GM13977 (cell line): ENCODE measurements around the gene ABLIM2.

Experiments
- DNase-seq: peaks from one replicate; pipeline ENCODE4 v3.0.0; 2012; ENCODE audit warnings: low spot score
- in situ Hi-C: fragments of 300-500 bp; cut with MboI; formaldehyde crosslinking; loops from one replicate; pipeline ENCODE4 v1.12.0; 2022; ENCODE audit warnings: low sequenced_read_pairs, low pct_unique_long_range_greater_than_20kb, mixed read lengths, inconsistent platforms; ENCODE audit not compliant: unreplicated experiment
- TF ChIP-seq, protein P1 (sequence below): IDR thresholded peaks from 2 replicates; pipeline ENCODE4 v1.5.1; 2012; ENCODE audit warnings: mild to moderate bottlenecking, control low read depth; ENCODE audit not compliant: insufficient read depth; ENCODE audit errors: extremely low read depth, missing control alignments

Gene ABLIM2

DNA sequence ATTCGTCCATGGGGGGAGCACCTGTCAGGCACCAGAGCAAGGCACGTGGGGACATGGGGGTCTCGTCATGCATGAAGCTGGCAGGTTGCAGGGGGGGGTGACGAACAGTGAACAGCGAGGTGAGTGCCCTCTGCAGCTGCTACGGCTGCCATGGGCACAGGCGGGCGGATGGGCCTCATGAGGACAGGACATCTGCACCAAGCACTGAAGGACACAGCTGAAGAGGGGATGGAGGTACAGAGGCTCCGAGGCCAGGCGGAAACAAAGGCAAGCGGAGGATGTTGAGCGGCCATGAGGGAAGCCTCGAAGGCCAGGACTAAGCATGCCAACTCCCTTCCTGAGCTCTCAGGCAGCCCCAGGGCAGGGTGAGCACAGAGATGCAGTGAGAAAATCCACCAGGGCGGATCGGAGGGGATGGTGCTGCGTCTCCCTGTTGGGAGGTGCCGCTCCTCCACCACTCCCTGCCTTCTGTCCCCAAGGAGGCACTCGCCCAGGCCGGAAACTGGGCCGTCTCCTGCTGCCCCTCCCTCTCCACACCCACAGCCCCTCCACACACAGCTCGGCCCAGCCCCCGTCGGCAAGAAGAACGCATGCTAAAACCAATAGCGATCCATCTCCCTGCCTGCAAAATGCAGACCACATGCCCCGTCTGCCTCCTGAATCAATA lies 24.6 kb downstream of the ABLIM2 start:
- DNase-seq = no peak
- in situ Hi-C loops = no loop called here
- TF ChIP-seq, protein P1, sequence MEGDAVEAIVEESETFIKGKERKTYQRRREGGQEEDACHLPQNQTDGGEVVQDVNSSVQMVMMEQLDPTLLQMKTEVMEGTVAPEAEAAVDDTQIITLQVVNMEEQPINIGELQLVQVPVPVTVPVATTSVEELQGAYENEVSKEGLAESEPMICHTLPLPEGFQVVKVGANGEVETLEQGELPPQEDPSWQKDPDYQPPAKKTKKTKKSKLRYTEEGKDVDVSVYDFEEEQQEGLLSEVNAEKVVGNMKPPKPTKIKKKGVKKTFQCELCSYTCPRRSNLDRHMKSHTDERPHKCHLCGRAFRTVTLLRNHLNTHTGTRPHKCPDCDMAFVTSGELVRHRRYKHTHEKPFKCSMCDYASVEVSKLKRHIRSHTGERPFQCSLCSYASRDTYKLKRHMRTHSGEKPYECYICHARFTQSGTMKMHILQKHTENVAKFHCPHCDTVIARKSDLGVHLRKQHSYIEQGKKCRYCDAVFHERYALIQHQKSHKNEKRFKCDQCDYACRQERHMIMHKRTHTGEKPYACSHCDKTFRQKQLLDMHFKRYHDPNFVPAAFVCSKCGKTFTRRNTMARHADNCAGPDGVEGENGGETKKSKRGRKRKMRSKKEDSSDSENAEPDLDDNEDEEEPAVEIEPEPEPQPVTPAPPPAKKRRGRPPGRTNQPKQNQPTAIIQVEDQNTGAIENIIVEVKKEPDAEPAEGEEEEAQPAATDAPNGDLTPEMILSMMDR = no peak

DNA sequence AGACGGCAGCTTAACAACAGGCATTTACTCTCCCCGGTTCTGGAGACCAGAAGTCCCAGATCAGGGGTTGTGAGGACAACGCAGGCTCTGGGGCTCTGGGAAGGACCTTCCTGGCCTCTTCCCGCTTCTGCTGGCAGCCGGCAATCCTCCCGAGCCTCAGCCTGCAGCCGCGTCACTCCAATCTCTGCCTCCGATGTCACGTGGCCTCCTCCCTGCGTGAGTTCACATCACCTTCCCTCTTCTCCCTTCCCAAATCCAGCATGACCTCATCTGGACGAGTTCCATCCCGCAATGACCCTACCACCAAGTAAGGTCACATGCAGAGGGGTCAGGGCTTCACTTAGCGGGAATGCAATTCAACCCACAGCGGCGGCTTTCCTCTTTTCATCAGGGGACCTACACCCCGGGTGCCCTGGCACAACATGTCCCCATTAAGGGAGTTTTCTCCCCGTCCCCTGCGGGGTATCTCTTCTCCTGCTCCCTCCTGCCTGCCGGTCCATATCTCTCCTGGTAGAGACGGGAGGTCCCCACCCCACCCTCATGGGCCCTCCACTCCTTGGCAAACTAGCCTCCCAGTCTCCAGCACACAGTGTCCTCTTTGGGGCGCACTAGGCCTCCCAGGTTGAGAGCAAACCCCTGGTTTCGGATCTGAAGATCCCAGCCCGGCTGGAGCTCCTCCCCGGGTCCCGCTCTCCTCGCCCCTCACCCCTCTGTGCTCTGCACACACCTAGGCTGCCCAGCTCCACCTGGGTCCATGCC lies 25.5 kb downstream of the ABLIM2 start:
- in situ Hi-C loops = no loop called here
- DNase-seq = no peak
- TF ChIP-seq, protein P1 = no peak

- in situ Hi-C loops = no loop called here
- TF ChIP-seq, protein P1 = no peak
- no peak for DNase-seq
Measured at GRCh38 chr4:8132400-8132799, 26.2 kb downstream of the ABLIM2 start.

GRCh38 chr4:8131826-8132225 lies 26.8 kb downstream of the ABLIM2 start:
- TF ChIP-seq, protein P1 = no peak
- no peak for DNase-seq
- in situ Hi-C loops = no loop called here

- no peak for DNase-seq
- in situ Hi-C loops = no loop called here
- TF ChIP-seq, protein P1 = no peak
Measured at GRCh38 chr4:8131210-8131609, 27.4 kb downstream of the ABLIM2 start.

GRCh38 chr4:8130346-8131066 lies 28.1 kb downstream of the ABLIM2 start:
- in situ Hi-C loops = no loop called here
- DNase-seq = no peak
- TF ChIP-seq, protein P1 = no peak
